OCI-LY7 (cell line): ENCODE measurements around the gene VAMP1. TPM values are rescaled to one million over a fixed set of nuclear protein-coding genes. Genes with fewer than 3 reads are reported as not detected.
"Not testable (repeated sequence)": the region's sequence is repeated elsewhere in the genome, so short reads cannot be mapped to it uniquely, and the experiment has no call there.

Experiments
- BruUV-seq: library from RNA; stranded (reverse); fragments of 400-500 nt; replicated peaks from 2 replicates; lab custom pipeline; 2021; lab: Mats Ljungman, UMichigan
- CTCF ChIA-PET: fragments of 300-600 bp; sonication (Branson Sonifier 250); formaldehyde crosslinking; loops from one replicate; lab custom pipeline; 2022; ENCODE audit warnings: antibody characterized with exemption; ENCODE audit not compliant: unreplicated experiment; lab: Charles Lee
- POLR2A ChIA-PET: fragments of 300-600 bp; sonication (Branson Sonifier 250); formaldehyde crosslinking; loops from one replicate; lab custom pipeline; 2022; ENCODE audit warnings: antibody characterized with exemption; lab: Charles Lee
- DNase-seq: peaks from one replicate; pipeline ENCODE4 v3.0.0-alpha.2; 2015; ENCODE audit warnings: low spot score
- H2AFZ ChIP-seq: fragments of 200-600 bp; sonication (generic), shearing (Covaris generic); 2 replicates; pipeline ENCODE4 v1.6.1; 2014; ENCODE audit warnings: mild to moderate bottlenecking, antibody characterized with exemption, low read length, moderate library complexity
- H3K27ac ChIP-seq: fragments of 200-600 bp; sonication (generic); 2 replicates; pipeline ENCODE4 v1.5.1; 2014; ENCODE audit warnings: mixed run types, low read depth, mild to moderate bottlenecking, moderate library complexity, low read length, inconsistent platforms; ENCODE audit not compliant: poor library complexity, severe bottlenecking
- H3K36me3 ChIP-seq: fragments of 200-600 bp; sonication (generic); 2 replicates; pipeline ENCODE4 v1.6.1; 2014; ENCODE audit warnings: mild to moderate bottlenecking, antibody characterized with exemption, low read length, moderate library complexity, mixed read lengths; ENCODE audit not compliant: insufficient read depth
- H3K4me1 ChIP-seq: fragments of 200-600 bp; sonication (generic); 2 replicates; pipeline ENCODE4 v1.5.1; 2014; ENCODE audit warnings: mild to moderate bottlenecking, low read length; ENCODE audit not compliant: insufficient read depth, poor library complexity, severe bottlenecking
- H3K4me2 ChIP-seq: fragments of 200-600 bp; sonication (generic); 2 replicates; pipeline ENCODE4 v1.6.1; 2014; ENCODE audit warnings: mild to moderate bottlenecking, low read length
- H3K4me3 ChIP-seq: fragments of 200-600 bp; sonication (generic); 2 replicates; pipeline ENCODE4 v1.5.1; 2014; ENCODE audit warnings: mild to moderate bottlenecking, low read depth, low read length; ENCODE audit not compliant: poor library complexity, severe bottlenecking
- H3K79me2 ChIP-seq: fragments of 200-600 bp; sonication (generic); 2 replicates; pipeline ENCODE4 v1.6.1; 2016; ENCODE audit warnings: low read depth, mild to moderate bottlenecking, low read length, moderate library complexity, mixed read lengths; ENCODE audit not compliant: insufficient read depth
- H3K9me2 ChIP-seq: fragments of 200-600 bp; sonication (generic); 2 replicates; pipeline ENCODE4 v1.6.1; 2016; ENCODE audit warnings: mild to moderate bottlenecking, low read length, mixed read lengths; ENCODE audit not compliant: insufficient read depth
- H3K9me3 ChIP-seq: fragments of 200-600 bp; sonication (generic); 2 replicates; pipeline ENCODE4 v1.6.1; 2014; ENCODE audit warnings: mild to moderate bottlenecking, mixed run types, low read length, mixed read lengths
- H4K20me1 ChIP-seq: fragments of 200-600 bp; sonication (generic); 2 replicates; pipeline ENCODE4 v1.6.1; 2014; ENCODE audit warnings: mild to moderate bottlenecking, antibody characterized with exemption, low read length, moderate library complexity, mixed read lengths; ENCODE audit not compliant: insufficient read depth
- EZH2phosphoT487 ChIP-seq: fragments of 200-600 bp; sonication (generic); IDR thresholded peaks from 2 replicates; pipeline ENCODE4 v1.6.1; 2018; ENCODE audit warnings: low read depth, borderline replicate concordance, mild to moderate bottlenecking, mixed run types, antibody characterized with exemption, low read length, moderate library complexity, mixed read lengths
- intact Hi-C: fragments of 100-400 bp; cut with micrococcal nuclease; formaldehyde crosslinking; loops from one replicate; pipeline ENCODE4 v1.10.0; 2022; ENCODE audit not compliant: unreplicated experiment
- total RNA-seq, 2 experiments: library from RNA; depleted of rRNA in 1 of 2; stranded (reverse); fragments of >200 nt in 1 of 2; shearing (Covaris generic) in 1 of 2; gene quantifications; 2 replicates each; pipeline ENCODE4 v1.2.3, GENCODE V29; 2014 to 2022
- TF ChIP-seq, protein P1 (sequence below): fragments of 200-600 bp; sonication (generic); conservative IDR thresholded peaks from 2 replicates; pipeline ENCODE4 v1.5.1; 2014; ENCODE audit warnings: mild to moderate bottlenecking, antibody characterized with exemption, low read length, moderate library complexity, mixed read lengths

The VAMP1 gene
- total RNA-seq, 2 experiments from 2014 or later: 46.9 to 86.0 TPM

DNA sequence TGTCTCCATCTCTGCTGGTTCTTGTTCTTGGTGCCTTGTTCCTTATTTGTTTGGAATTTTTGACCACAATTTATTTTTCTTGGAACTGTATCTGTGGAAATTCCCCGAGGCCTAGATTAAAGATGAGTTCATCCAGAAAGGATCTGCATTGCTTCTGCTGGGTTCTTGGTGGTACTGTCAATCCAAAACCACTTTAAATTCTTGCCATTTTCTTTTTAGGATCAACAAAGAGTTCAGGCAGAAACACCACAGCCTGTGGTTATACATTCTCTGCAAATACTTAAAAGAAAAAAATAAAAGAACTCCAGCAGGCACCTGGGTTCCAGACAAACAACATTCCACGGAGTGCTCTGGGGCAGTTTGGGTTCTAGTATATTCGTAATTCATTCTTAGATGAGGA, 6.0 kb upstream of the VAMP1 start:
- CTCF ChIA-PET: no interaction called here
- H3K9me2 ChIP-seq: no peaks in the 10 kb centered on the region
- DNase-seq: no peak
- BruUV-seq: no TSS peak
- no peak overlapping the region for H2AFZ ChIP-seq
- no peaks in the 10 kb centered on the region for H3K79me2 ChIP-seq
- H3K4me3 ChIP-seq: no peak overlapping the region
- POLR2A ChIA-PET: no interaction called here
- intact Hi-C loops: no loop called here
- no peaks in the 10 kb centered on the region for H4K20me1 ChIP-seq
- no peak overlapping the region for H3K27ac ChIP-seq
- H3K36me3 ChIP-seq: no peaks in the 10 kb centered on the region
- H3K9me3 ChIP-seq: no peaks in the 10 kb centered on the region
- H3K4me1 ChIP-seq: peaks cover under 1% of the 10 kb centered on the region
- H3K4me2 ChIP-seq: no peak overlapping the region
- TF ChIP-seq, protein P1, sequence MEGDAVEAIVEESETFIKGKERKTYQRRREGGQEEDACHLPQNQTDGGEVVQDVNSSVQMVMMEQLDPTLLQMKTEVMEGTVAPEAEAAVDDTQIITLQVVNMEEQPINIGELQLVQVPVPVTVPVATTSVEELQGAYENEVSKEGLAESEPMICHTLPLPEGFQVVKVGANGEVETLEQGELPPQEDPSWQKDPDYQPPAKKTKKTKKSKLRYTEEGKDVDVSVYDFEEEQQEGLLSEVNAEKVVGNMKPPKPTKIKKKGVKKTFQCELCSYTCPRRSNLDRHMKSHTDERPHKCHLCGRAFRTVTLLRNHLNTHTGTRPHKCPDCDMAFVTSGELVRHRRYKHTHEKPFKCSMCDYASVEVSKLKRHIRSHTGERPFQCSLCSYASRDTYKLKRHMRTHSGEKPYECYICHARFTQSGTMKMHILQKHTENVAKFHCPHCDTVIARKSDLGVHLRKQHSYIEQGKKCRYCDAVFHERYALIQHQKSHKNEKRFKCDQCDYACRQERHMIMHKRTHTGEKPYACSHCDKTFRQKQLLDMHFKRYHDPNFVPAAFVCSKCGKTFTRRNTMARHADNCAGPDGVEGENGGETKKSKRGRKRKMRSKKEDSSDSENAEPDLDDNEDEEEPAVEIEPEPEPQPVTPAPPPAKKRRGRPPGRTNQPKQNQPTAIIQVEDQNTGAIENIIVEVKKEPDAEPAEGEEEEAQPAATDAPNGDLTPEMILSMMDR: no peak

DNA sequence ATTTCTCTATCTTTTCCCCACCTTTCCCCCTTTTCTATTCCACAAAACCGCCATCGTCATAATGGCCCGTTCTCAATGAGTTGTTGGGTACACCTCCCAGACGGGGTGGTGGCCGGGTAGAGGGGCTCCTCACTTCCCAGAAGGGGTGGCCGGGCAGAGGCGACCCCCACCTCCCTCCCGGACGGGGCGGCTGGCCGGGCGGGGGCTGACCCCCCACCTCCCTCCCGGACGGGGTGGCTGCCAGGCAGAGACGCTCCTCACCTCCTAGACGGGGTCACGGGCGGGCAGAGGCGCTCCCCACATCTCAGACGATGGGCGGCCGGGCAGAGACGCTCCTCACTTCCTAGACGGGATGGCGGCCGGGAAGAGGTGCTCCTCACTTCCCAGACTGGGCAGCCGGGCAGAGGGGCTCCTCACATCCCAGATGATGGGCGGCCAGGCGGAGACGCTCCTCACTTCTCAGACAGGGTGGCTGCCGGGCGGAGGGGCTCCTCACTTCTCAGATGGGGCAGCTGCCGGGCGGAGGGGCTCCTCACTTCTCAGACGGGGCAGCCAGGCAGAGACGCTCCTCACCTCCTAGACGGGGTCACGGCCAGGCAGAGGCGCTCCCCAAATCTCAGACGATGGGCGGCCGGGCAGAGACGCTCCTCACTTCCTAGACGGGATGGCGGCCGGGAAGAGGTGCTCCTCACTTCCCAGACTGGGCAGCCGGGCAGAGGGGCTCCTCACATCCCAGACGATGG, 4.9 kb upstream of the VAMP1 start:
- H3K9me2 ChIP-seq, H3K4me1 ChIP-seq, H3K79me2 ChIP-seq, CTCF ChIA-PET, DNase-seq, H3K4me2 ChIP-seq, POLR2A ChIA-PET, H3K27ac ChIP-seq, intact Hi-C loops, H2AFZ ChIP-seq, BruUV-seq, H3K36me3 ChIP-seq, H4K20me1 ChIP-seq, H3K4me3 ChIP-seq, H3K9me3 ChIP-seq: not testable (repeated sequence)

DNA sequence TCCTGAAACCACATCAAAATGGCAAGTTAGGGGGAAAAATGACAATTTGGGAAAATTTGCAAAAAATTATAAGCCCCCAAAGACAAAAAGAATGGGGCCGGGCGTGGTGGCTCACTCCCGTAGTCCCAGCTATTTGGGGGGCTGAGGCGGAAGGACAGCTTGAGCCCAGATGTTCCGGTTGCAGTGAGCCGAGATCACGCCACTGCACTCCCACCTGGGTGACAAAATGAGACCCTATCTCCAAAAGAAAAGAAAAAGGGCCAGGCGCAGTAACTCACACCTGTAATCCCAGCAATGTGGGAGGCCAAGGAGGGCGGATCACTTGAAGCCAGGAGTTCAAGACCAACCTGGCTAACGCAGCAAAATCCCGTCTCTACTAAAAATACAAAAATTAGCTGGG, 2.0 kb upstream of the VAMP1 start:
- intact Hi-C loops: no loop called here
- H3K9me3 ChIP-seq: 0 out of 2 replicates have a peak, but pooled peaks cover 5% of the 10 kb centered on the region
- H3K9me2 ChIP-seq: no peaks in the 10 kb centered on the region
- H2AFZ ChIP-seq: no peak overlapping the region
- ChIA-PET CTCF (no interaction called here), POLR2A (interaction anchor here (0.6 to 1.6 kb wide), 4 partner anchors 8 to 66 kb away, joined by 3 to 9 read pairs (median 4); no protein-coding TSS in a partner anchor)
- BruUV-seq: no TSS peak
- peaks cover 22% of the 10 kb centered on the region for H3K36me3 ChIP-seq
- no peak overlapping the region for H3K4me2 ChIP-seq
- no peak overlapping the region for H3K27ac ChIP-seq
- H4K20me1 ChIP-seq: peaks cover 16% of the 10 kb centered on the region; the same call in 1 of the 2 replicates
- no peak for TF ChIP-seq EZH2phosphoT487
- TF ChIP-seq, protein P1: no peak
- H3K79me2 ChIP-seq: peaks cover 25% of the 10 kb centered on the region
- H3K4me3 ChIP-seq: no peak overlapping the region
- peaks cover 25% of the 10 kb centered on the region for H3K4me1 ChIP-seq
- no peak for DNase-seq
